GM23338 (cell line): ENCODE data around the gene KDM4C. TPM values are rescaled to one million over a fixed set of nuclear protein-coding genes. Genes with fewer than 3 reads are reported as not detected.
A peak's percentile ranks its signal among the peaks of the same experiment; 100 is the strongest.

Experiments used
- ATAC-seq: fragments of 200-7000 bp; cut with Tn5 transposase; 3 replicates; pipeline ENCODE4 v1.9.1; 2020
- DNase-seq: peaks from one replicate; pipeline ENCODE4 v3.0.0-alpha.2; 2015; ENCODE audit warnings: low spot score
- H2AFZ ChIP-seq: fragments of 200-600 bp; sonication (generic); 2 replicates; pipeline ENCODE4 v1.8.0; 2016; ENCODE audit warnings: antibody characterized with exemption, mild to moderate bottlenecking, moderate library complexity
- H3F3A ChIP-seq: fragments of 200-600 bp; sonication (generic); replicated peaks from 2 replicates; pipeline ENCODE4 v1.8.0; 2017; ENCODE audit warnings: antibody characterized with exemption, mixed run types, low read depth
- H3K27ac ChIP-seq: fragments of 200-600 bp; sonication (generic); 2 replicates; pipeline ENCODE4 v1.6.1; 2016; ENCODE audit warnings: low read depth
- H3K27me3 ChIP-seq: fragments of 200-600 bp; sonication (generic); 2 replicates; pipeline ENCODE4 v1.8.0; 2016; ENCODE audit warnings: mild to moderate bottlenecking, mixed run types, moderate library complexity; ENCODE audit not compliant: insufficient read depth
- H3K36me3 ChIP-seq: fragments of 200-600 bp; sonication (generic); 2 replicates; pipeline ENCODE4 v1.8.0; 2016; ENCODE audit warnings: mild to moderate bottlenecking; ENCODE audit not compliant: insufficient read depth
- H3K4me1 ChIP-seq: fragments of 200-600 bp; sonication (generic); 2 replicates; pipeline ENCODE4 v1.8.0; 2016; ENCODE audit warnings: mild to moderate bottlenecking, moderate library complexity; ENCODE audit not compliant: insufficient read depth
- H3K4me2 ChIP-seq: fragments of 200-600 bp; sonication (generic); 2 replicates; pipeline ENCODE4 v1.7.1; 2017; ENCODE audit warnings: mixed run types
- H3K4me3 ChIP-seq: fragments of 200-600 bp; sonication (generic); 2 replicates; pipeline ENCODE4 v1.6.1; 2016; ENCODE audit warnings: mixed run types
- H3K79me2 ChIP-seq: fragments of 200-600 bp; sonication (generic); replicated peaks from 2 replicates; pipeline ENCODE4 v1.8.0; 2017; ENCODE audit warnings: mild to moderate bottlenecking; ENCODE audit not compliant: insufficient read depth
- H3K9me2 ChIP-seq: fragments of 200-600 bp; sonication (generic); 2 replicates; pipeline ENCODE4 v1.8.0; 2017; ENCODE audit not compliant: insufficient read depth
- H4K20me1 ChIP-seq: fragments of 200-600 bp; sonication (generic); replicated peaks from 2 replicates; pipeline ENCODE4 v1.8.0; 2017; ENCODE audit warnings: mild to moderate bottlenecking; ENCODE audit not compliant: insufficient read depth
- H3K27ac Mint-ChIP-seq: 2 replicates; pipeline ENCODE4 v1.8.0; 2020; ENCODE audit warnings: inconsistent platforms, mild to moderate bottlenecking, moderate library complexity, mixed read lengths
- H3K27me3 Mint-ChIP-seq: 3 replicates; pipeline ENCODE4 v1.8.0; 2022; ENCODE audit warnings: low read depth, mild to moderate bottlenecking, moderate library complexity, mixed read lengths, inconsistent platforms; ENCODE audit not compliant: insufficient read depth, poor library complexity
- H3K36me3 Mint-ChIP-seq: 3 replicates; pipeline ENCODE4 v1.8.0; 2021; ENCODE audit warnings: low read depth, mild to moderate bottlenecking, inconsistent platforms, moderate library complexity, mixed read lengths
- H3K4me1 Mint-ChIP-seq: 3 replicates; pipeline ENCODE4 v1.8.0; 2020; ENCODE audit warnings: mild to moderate bottlenecking, inconsistent platforms, mixed read lengths
- H3K4me3 Mint-ChIP-seq: 3 replicates; pipeline ENCODE4 v1.8.0; 2021; ENCODE audit warnings: moderate library complexity, mild to moderate bottlenecking, inconsistent platforms, mixed read lengths
- H3K9me3 Mint-ChIP-seq: 3 replicates; pipeline ENCODE4 v1.8.0; 2020; ENCODE audit warnings: moderate library complexity, mild to moderate bottlenecking, inconsistent platforms, mixed read lengths
- CTCF ChIP-seq, 2 experiments: fragments of 200-600 bp in 1 of 2; sonication (generic) in 1 of 2; conservative IDR thresholded peaks; 2 replicates each; pipeline versions ENCODE4 v1.5.1 to v1.6.1; 2016 to 2017; ENCODE audit warnings: antibody characterized with exemption in 2 of 2, low read depth in 2 of 2, mild to moderate bottlenecking in 2 of 2, moderate library complexity in 1 of 2
- ETS1 ChIP-seq: IDR thresholded peaks from 2 replicates; pipeline ENCODE4 v1.6.1; 2016; ENCODE audit warnings: antibody characterized with exemption
- EZH2 ChIP-seq: fragments of 200-600 bp; sonication (generic); IDR thresholded peaks from one replicate; pipeline ENCODE4 v1.8.0; 2017; ENCODE audit warnings: antibody characterized with exemption, mild to moderate bottlenecking, low read depth; ENCODE audit not compliant: unreplicated experiment
- JUNB ChIP-seq: IDR thresholded peaks from one replicate; pipeline ENCODE4 v1.6.1; 2016; ENCODE audit warnings: antibody characterized with exemption; ENCODE audit not compliant: unreplicated experiment
- NANOG ChIP-seq: IDR thresholded peaks from 2 replicates; pipeline ENCODE4 v1.6.1; 2016; ENCODE audit warnings: antibody characterized with exemption, borderline replicate concordance
- POLR2AphosphoS5 ChIP-seq: IDR thresholded peaks from 2 replicates; pipeline ENCODE4 v1.6.1; 2016; ENCODE audit warnings: antibody characterized with exemption, low read depth
- STAT1 ChIP-seq: IDR thresholded peaks from one replicate; pipeline ENCODE4 v1.6.1; 2016; ENCODE audit warnings: antibody characterized with exemption; ENCODE audit not compliant: unreplicated experiment
- ZNF462 ChIP-seq: fragments of 250-450 bp; sonication (Bioruptor Pico); IDR thresholded peaks from 2 replicates; pipeline ENCODE4 v1.5.0; 2020; ENCODE audit warnings: mild to moderate bottlenecking, moderate library complexity
- polyA plus RNA-seq: library from polyadenylated mRNA; unstranded; fragments of >200 nt; fragmentation: Nextera tagmentation; extraction: Ambion mirVana; gene quantifications from 2 replicates; pipeline ENCODE4 v1.2.1, GENCODE V29; 2016
- total RNA-seq: library from RNA; depleted of rRNA; stranded (reverse); fragments of >200 nt; shearing (Covaris generic); gene quantifications from 2 replicates; pipeline ENCODE4 v1.2.3, GENCODE V29; 2014

Gene KDM4C
- total and polyA plus RNA-seq, 2 experiments from 2014 or later = 12.0 to 43.8 TPM

- Histone ChIP-seq H3K9me2 (no peaks in the 10 kb centered on the region), H2AFZ (no peak overlapping the region), H3K36me3 (no peaks in the 10 kb centered on the region), H3K79me2 (no peaks in the 10 kb centered on the region), H3K27me3 (no peaks in the 10 kb centered on the region), H3K4me3 (no peak overlapping the region), H3K27ac (no peak overlapping the region), H3K4me1 (peaks cover 6% of the 10 kb centered on the region; the same call in 1 of the 2 replicates), H3K4me2 (no peak overlapping the region), H3F3A (no peaks in the 10 kb centered on the region), H4K20me1 (no peaks in the 10 kb centered on the region)
- ATAC-seq (peak; percentile 84), DNase-seq (peak; percentile 37)
- peaks cover 2% of the 10 kb centered on the region for H3K27me3 Mint-ChIP-seq
- H3K36me3 Mint-ChIP-seq = peaks cover 3% of the 10 kb centered on the region; the same call in 1 of the 3 replicates
- no peak for TF ChIP-seq JUNB
- TF ChIP-seq ZNF462 (CRISPR knock-in tag) = peak; percentile 83; the same call in 1 of the 2 replicates
- no peak for TF ChIP-seq EZH2
- H3K4me3 Mint-ChIP-seq = no peak overlapping the region
- H3K9me3 Mint-ChIP-seq = no peaks in the 10 kb centered on the region
- H3K27ac Mint-ChIP-seq = no peak overlapping the region
- peaks cover 21% of the 10 kb centered on the region; the same call in 2 of the 3 replicates for H3K4me1 Mint-ChIP-seq
These were observed 371.6 kb downstream of the KDM4C start for GRCh38 chr9:7129391-7129790.

GRCh38 chr9:7130266-7130820 is 372.6 kb downstream of the KDM4C start:
- DNase-seq (no peak), ATAC-seq (no peak)
- Mint-ChIP-seq H3K27me3 (peaks cover 2% of the 10 kb centered on the region), H3K4me1 (peaks cover 17% of the 10 kb centered on the region; the same call in 2 of the 3 replicates), H3K9me3 (no peaks in the 10 kb centered on the region), H3K36me3 (peaks cover 3% of the 10 kb centered on the region; the same call in 1 of the 3 replicates), H3K4me3 (no peak overlapping the region), H3K27ac (no peak overlapping the region)
- Histone ChIP-seq H3K4me3 (no peak overlapping the region), H3K4me2 (no peak overlapping the region), H3F3A (no peaks in the 10 kb centered on the region), H4K20me1 (no peaks in the 10 kb centered on the region), H3K27me3 (no peaks in the 10 kb centered on the region), H3K36me3 (no peaks in the 10 kb centered on the region), H3K4me1 (peaks cover 6% of the 10 kb centered on the region; the same call in 1 of the 2 replicates), H3K9me2 (no peaks in the 10 kb centered on the region), H3K79me2 (no peaks in the 10 kb centered on the region), H3K27ac (no peak overlapping the region), H2AFZ (no peak overlapping the region)
- TF ChIP-seq ETS1 (no peak), CTCF (conservative IDR thresholded peaks at IDR 0.05; ENCODE audit: low read depth in 2 of 2) (no peak), JUNB (no peak), STAT1 (no peak), POLR2AphosphoS5 (no peak), NANOG (no peak)
